ENCODE results near the gene PWWP2B.

DNA sequence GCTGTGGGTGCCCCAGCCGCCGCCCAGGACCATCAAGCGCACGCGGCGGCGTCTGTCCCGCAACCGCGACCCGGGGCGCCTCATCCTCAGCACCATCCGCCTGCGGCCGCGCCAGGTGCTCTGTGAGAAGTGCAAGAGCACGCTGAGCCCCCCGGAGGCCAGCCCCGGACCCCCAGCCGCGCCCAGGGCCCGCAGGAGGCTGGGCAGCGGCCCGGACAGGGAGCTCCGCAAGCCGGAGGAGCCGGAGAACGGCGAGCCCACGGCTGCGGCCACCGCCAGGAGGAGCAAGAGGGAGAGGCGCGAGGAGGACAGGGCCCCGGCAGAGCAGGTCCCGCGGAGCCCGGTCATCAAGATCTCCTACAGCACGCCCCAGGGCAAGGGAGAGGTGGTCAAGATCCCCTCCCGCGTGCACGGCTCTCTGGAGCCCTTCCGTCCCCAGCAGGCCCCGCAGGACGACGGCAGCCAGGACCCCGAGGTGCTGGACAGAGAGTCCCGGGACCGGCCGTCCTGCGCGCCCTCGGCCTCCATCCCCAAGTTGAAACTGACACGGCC, 8.0 kb downstream of the PWWP2B start:
- TF ChIP-seq, protein P1, sequence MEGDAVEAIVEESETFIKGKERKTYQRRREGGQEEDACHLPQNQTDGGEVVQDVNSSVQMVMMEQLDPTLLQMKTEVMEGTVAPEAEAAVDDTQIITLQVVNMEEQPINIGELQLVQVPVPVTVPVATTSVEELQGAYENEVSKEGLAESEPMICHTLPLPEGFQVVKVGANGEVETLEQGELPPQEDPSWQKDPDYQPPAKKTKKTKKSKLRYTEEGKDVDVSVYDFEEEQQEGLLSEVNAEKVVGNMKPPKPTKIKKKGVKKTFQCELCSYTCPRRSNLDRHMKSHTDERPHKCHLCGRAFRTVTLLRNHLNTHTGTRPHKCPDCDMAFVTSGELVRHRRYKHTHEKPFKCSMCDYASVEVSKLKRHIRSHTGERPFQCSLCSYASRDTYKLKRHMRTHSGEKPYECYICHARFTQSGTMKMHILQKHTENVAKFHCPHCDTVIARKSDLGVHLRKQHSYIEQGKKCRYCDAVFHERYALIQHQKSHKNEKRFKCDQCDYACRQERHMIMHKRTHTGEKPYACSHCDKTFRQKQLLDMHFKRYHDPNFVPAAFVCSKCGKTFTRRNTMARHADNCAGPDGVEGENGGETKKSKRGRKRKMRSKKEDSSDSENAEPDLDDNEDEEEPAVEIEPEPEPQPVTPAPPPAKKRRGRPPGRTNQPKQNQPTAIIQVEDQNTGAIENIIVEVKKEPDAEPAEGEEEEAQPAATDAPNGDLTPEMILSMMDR (IDR thresholded peaks at IDR 0.05) = no peak
- TF ChIP-seq POLR2A (IDR thresholded peaks at IDR 0.05) = no peak
